Breast epithelium (tissue), 3 donors: ENCODE data around the gene LITAFD.

ENCODE experiments used
- CTCF ChIP-seq, 3 donors: fragments of 450-650 bp; IDR thresholded peaks; one replicate each; pipeline ENCODE4 v1.5.1; 2016 to 2017; ENCODE audit warnings: antibody characterized with exemption in 3 of 3, mild to moderate bottlenecking in 3 of 3, moderate library complexity in 3 of 3
- POLR2A ChIP-seq: fragments of 450-650 bp; IDR thresholded peaks from one replicate; pipeline ENCODE4 v1.6.1; 2016; ENCODE audit warnings: antibody characterized with exemption, mild to moderate bottlenecking, moderate library complexity
- POLR2AphosphoS5 ChIP-seq, 3 donors: sonication (generic); formaldehyde crosslinking; IDR thresholded peaks; one replicate each; pipeline ENCODE4 v1.6.1; 2017; ENCODE audit warnings: antibody characterized with exemption in 3 of 3

GRCh38 chr16:8851761-8852403 is 30.3 kb upstream of the LITAFD start:
- TF ChIP-seq POLR2A (no peak), CTCF (IDR thresholded peaks at IDR 0.05) (no peak), POLR2AphosphoS5 (IDR thresholded peaks at IDR 0.05) (no peak)
